GM21737 (cell line): ENCODE results near the gene DENND1C.
"Not testable (repeated sequence)": the region's sequence is repeated elsewhere in the genome, so short reads cannot be mapped to it uniquely, and the experiment has no call there.

Source experiments
- ATAC-seq: cut with Tn5 transposase; IDR thresholded peaks from one replicate; pipeline ENCODE4 v1.9.1; 2021; ENCODE audit warnings: mild to moderate bottlenecking, moderate library complexity; ENCODE audit not compliant: unreplicated experiment

DENND1C gene

GRCh38 chr19:6457958-6458694, 23.5 kb downstream of the DENND1C start:
- ATAC-seq: no peak

GRCh38 chr19:6455924-6456323, 25.7 kb downstream of the DENND1C start:
- no peak for ATAC-seq

- no peak for ATAC-seq
Observed at GRCh38 chr19:6453951-6454565, 27.5 kb downstream of the DENND1C start.

- no peak for ATAC-seq
Observed at GRCh38 chr19:6452899-6453298, 28.7 kb downstream of the DENND1C start.

- no peak for ATAC-seq
Observed at GRCh38 chr19:6452223-6452614, 29.4 kb downstream of the DENND1C start.

- ATAC-seq: no peak
Observed at GRCh38 chr19:6451583-6452222, 29.9 kb downstream of the DENND1C start.

- ATAC-seq: no peak
Observed at GRCh38 chr19:6450166-6450565, 31.4 kb downstream of the DENND1C start.

GRCh38 chr19:6448045-6448444, 33.5 kb downstream of the DENND1C start:
- no peak for ATAC-seq

GRCh38 chr19:6446452-6446851, 35.1 kb downstream of the DENND1C start:
- no peak for ATAC-seq

- no peak for ATAC-seq
Observed at GRCh38 chr19:6443986-6444385, 37.6 kb downstream of the DENND1C start.

GRCh38 chr19:6442087-6442688, 39.4 kb downstream of the DENND1C start:
- ATAC-seq: no peak

- ATAC-seq: no peak
Observed at GRCh38 chr19:6440905-6441304, 40.7 kb downstream of the DENND1C start.

- no peak for ATAC-seq
Observed at GRCh38 chr19:6439743-6440142, 41.8 kb downstream of the DENND1C start.

- no peak for ATAC-seq
Observed at GRCh38 chr19:6433663-6434062, 47.9 kb downstream of the DENND1C start, which contains the start of gene SLC25A41. Gene SLC25A41 (minus strand): TSS chr19:6433763. CDS start chr19:6433693, 70 bp downstream.

GRCh38 chr19:6433165-6433564, 48.4 kb downstream of the DENND1C start:
- no peak for ATAC-seq

GRCh38 chr19:6431891-6432290, 49.7 kb downstream of the DENND1C start:
- ATAC-seq: no peak

GRCh38 chr19:6429419-6430221, 52.0 kb downstream of the DENND1C start:
- no peak for ATAC-seq

- ATAC-seq: not testable (repeated sequence)
Observed at GRCh38 chr19:6428692-6429418, 52.7 kb downstream of the DENND1C start.

- no peak for ATAC-seq
Observed at GRCh38 chr19:6427131-6427530, 54.5 kb downstream of the DENND1C start.
